Upper lobe of right lung (tissue), 1 donor: ENCODE data around the gene EXD3. TPM values are rescaled to one million over a fixed set of nuclear protein-coding genes. Genes with fewer than 3 reads are reported as not detected.

Source experiments
- ATAC-seq: fragments of 200-7000 bp; cut with Tn5 transposase; one replicate; pipeline ENCODE4 v1.9.1; 2020; ENCODE audit warnings: mild to moderate bottlenecking, moderate library complexity
- DNase-seq: peaks from one replicate; pipeline ENCODE4 v3.0.0-alpha.2; 2020
- H3K27ac ChIP-seq: fragments of 200-600 bp; one replicate; pipeline ENCODE4 v1.8.0; 2022
- H3K27me3 ChIP-seq: fragments of 200-600 bp; one replicate; pipeline ENCODE4 v1.8.0; 2022; ENCODE audit warnings: mild to moderate bottlenecking
- H3K36me3 ChIP-seq: fragments of 200-600 bp; one replicate; pipeline ENCODE4 v1.8.0; 2022
- H3K4me1 ChIP-seq: fragments of 200-600 bp; one replicate; pipeline ENCODE4 v1.8.0; 2022
- H3K4me3 ChIP-seq: fragments of 200-600 bp; one replicate; pipeline ENCODE4 v1.8.0; 2022; ENCODE audit warnings: mild to moderate bottlenecking
- H3K9me3 ChIP-seq: fragments of 200-600 bp; one replicate; pipeline ENCODE4 v1.8.0; 2022
- CTCF ChIP-seq: fragments of 200-600 bp; IDR thresholded peaks from one replicate; pipeline ENCODE4 v1.8.0; 2022; ENCODE audit warnings: antibody characterized with exemption
- intact Hi-C: fragments of 100-400 bp; cut with DNase I; formaldehyde crosslinking; loops from one replicate; pipeline ENCODE4 v1.11.0; 2022
- total RNA-seq: library from RNA; stranded (reverse); fragmentation: NEBNext Ultra II Directional; extraction: Animal tissue kit (Norgen Biotek cat#: 25700); gene quantifications from one replicate; pipeline ENCODE4 v1.2.1, GENCODE V29; 2021
- donor health status: DM: no; HTN: yes; CAD: no; lungs with severe emphysema.

The EXD3 gene
- total RNA-seq, 1 donor from 2014 or later: 27.3 TPM

GRCh38 chr9:137449081-137449844, 26.3 kb upstream of the EXD3 start:
- H3K36me3 ChIP-seq: peaks cover 9% of the 10 kb centered on the region
- H3K27me3 ChIP-seq: no peaks in the 10 kb centered on the region
- H3K4me1 ChIP-seq: peaks cover 7% of the 10 kb centered on the region
- H3K4me3 ChIP-seq: no peak overlapping the region
- TF ChIP-seq CTCF: no peak
- intact Hi-C loops: no loop called here
- no peaks in the 10 kb centered on the region for H3K9me3 ChIP-seq
- no peak for ATAC-seq
- no peak for DNase-seq
- no peak overlapping the region for H3K27ac ChIP-seq

GRCh38 chr9:137448602-137448962, 25.6 kb upstream of the EXD3 start:
- peaks cover 7% of the 10 kb centered on the region for H3K4me1 ChIP-seq
- intact Hi-C loops: no loop called here
- H3K9me3 ChIP-seq: no peaks in the 10 kb centered on the region
- ATAC-seq: no peak
- TF ChIP-seq CTCF: no peak
- no peak for DNase-seq
- H3K27ac ChIP-seq: no peak overlapping the region
- H3K27me3 ChIP-seq: no peaks in the 10 kb centered on the region
- peaks cover 9% of the 10 kb centered on the region for H3K36me3 ChIP-seq
- no peak overlapping the region for H3K4me3 ChIP-seq

- no peaks in the 10 kb centered on the region for H3K27me3 ChIP-seq
- DNase-seq: no peak
- intact Hi-C loops: no loop called here
- no peak overlapping the region for H3K4me3 ChIP-seq
- no peak overlapping the region for H3K27ac ChIP-seq
- no peak for ATAC-seq
- peaks cover 9% of the 10 kb centered on the region for H3K36me3 ChIP-seq
- no peak for TF ChIP-seq CTCF
- peaks cover 7% of the 10 kb centered on the region for H3K4me1 ChIP-seq
- no peaks in the 10 kb centered on the region for H3K9me3 ChIP-seq
Observed at GRCh38 chr9:137447722-137448601, 25.0 kb upstream of the EXD3 start.

GRCh38 chr9:137446851-137447471, 24.0 kb upstream of the EXD3 start:
- ATAC-seq (peak; percentile 33), DNase-seq (no peak)
- H3K27ac ChIP-seq: no peak overlapping the region

More at GRCh38 chr9:137446851-137447471, 24.0 kb upstream of the EXD3 start:
- no peak for TF ChIP-seq CTCF
- Histone ChIP-seq H3K4me1 (peaks cover 7% of the 10 kb centered on the region), H3K36me3 (peaks cover 9% of the 10 kb centered on the region), H3K27me3 (peaks cover 5% of the 10 kb centered on the region), H3K9me3 (no peaks in the 10 kb centered on the region), H3K4me3 (no peak overlapping the region)
- intact Hi-C loops: no loop called here
